Coronary artery (tissue), 2 donors: Measurements from ENCODE around the gene ERGIC1.
A peak's percentile ranks its signal among the peaks of the same experiment; 100 is the strongest.
"Not testable (repeated sequence)": the region's sequence is repeated elsewhere in the genome, so short reads cannot be mapped to it uniquely, and the experiment has no call there.

ENCODE experiments used
- DNase-seq: peaks from one replicate; pipeline ENCODE4 v3.0.0-alpha.2; 2017; ENCODE audit warnings: low spot score
- H3K27ac ChIP-seq, 2 donors: fragments of 200-600 bp; sonication (generic); one replicate each; pipeline ENCODE4 v1.5.1; 2016 to 2019
- H3K4me3 ChIP-seq: fragments of 200-600 bp; sonication (generic); 2 replicates; pipeline ENCODE4 v1.5.1; 2016; ENCODE audit warnings: mild to moderate bottlenecking, moderate library complexity
- TF ChIP-seq, protein P1 (sequence below): fragments of 200-600 bp; sonication (generic); IDR thresholded peaks from one replicate; pipeline ENCODE4 v1.5.1; 2019; ENCODE audit warnings: antibody characterized with exemption

The ERGIC1 gene

DNA sequence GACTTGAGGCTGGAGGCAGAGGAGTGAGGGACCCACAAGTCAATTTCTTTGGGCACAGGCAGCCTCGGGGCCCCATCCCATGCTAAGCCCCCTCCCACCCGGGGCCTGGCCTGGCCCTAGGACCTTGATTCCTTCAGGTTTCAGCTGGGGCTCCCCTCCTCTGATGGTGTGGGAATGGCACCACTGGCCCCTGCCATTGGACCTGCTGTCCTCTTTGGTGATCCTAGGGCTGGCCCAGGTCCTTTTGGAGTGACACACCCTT, 10.5 kb downstream of the ERGIC1 start:
- no peak overlapping the region for H3K4me3 ChIP-seq
- no peak for DNase-seq
- TF ChIP-seq, protein P1, sequence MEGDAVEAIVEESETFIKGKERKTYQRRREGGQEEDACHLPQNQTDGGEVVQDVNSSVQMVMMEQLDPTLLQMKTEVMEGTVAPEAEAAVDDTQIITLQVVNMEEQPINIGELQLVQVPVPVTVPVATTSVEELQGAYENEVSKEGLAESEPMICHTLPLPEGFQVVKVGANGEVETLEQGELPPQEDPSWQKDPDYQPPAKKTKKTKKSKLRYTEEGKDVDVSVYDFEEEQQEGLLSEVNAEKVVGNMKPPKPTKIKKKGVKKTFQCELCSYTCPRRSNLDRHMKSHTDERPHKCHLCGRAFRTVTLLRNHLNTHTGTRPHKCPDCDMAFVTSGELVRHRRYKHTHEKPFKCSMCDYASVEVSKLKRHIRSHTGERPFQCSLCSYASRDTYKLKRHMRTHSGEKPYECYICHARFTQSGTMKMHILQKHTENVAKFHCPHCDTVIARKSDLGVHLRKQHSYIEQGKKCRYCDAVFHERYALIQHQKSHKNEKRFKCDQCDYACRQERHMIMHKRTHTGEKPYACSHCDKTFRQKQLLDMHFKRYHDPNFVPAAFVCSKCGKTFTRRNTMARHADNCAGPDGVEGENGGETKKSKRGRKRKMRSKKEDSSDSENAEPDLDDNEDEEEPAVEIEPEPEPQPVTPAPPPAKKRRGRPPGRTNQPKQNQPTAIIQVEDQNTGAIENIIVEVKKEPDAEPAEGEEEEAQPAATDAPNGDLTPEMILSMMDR, result no peak
- H3K27ac ChIP-seq, result no peak overlapping the region

DNA sequence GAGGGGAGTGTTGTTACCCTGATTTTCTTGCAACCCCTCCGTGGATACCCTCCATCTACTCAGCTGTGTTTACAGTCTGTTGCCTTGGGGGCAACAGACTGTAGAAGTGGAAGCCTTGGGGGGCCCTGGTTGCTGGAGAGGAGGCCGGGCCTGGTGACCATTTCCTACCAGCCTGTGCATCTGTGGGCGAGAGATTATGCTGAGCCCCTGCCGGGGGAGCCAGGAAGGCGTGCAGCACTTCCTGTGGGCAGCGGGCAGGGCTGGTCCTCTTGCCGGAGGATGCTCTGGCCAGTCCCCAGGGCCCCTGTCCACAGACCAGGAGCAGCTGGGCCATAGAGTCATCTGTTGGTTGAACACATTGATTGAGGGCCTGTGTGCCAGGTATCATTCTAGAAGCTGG, 11.1 kb downstream of the ERGIC1 start:
- TF ChIP-seq, protein P1, result no peak
- Histone ChIP-seq H3K4me3 (no peak overlapping the region), H3K27ac (no peak overlapping the region)
- DNase-seq, result no peak

DNA sequence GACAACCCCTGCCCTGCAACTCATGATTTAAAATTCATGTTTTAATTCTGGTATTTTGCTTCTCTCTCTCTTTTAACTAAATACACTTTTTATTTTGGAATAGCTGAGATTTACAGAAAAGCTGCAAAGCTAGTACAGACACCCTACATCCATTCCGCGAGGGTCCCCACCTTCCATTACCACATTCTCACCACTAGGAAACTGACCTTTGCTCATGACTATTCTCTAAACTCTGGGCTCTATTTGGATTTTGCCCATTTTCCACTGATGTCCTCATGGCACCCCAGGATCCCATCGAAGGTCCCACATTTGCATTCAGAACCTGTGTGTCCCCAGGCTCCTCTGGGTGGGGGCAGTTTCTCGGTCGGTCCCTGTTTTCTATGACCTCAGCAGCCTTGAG, 11.5 kb downstream of the ERGIC1 start:
- DNase-seq, result no peak
- no peak overlapping the region for H3K27ac ChIP-seq
- TF ChIP-seq, protein P1, result no peak
- H3K4me3 ChIP-seq, result no peak overlapping the region

DNA sequence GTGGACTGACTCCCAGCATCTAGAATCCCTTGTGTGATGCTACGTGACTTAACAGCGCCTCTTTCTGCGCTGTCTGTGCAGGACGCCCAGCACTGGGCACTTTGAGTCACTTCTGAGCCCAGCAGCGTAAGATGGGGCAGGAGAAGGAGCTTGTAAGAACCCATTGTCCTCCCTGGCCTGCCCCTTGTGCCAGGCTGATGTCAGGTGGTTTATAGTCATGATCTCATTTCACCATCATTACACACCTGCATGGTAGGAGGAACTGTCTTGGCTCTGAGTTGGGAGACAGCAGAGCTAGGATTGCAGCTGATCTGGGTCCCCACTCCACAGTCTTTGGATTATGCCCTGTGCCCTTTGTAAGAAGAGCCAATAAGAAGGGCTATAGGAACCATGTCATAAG, 12.2 kb downstream of the ERGIC1 start:
- DNase-seq, result no peak
- Histone ChIP-seq H3K27ac (no peak overlapping the region), H3K4me3 (no peak overlapping the region)
- TF ChIP-seq, protein P1, result no peak

DNA sequence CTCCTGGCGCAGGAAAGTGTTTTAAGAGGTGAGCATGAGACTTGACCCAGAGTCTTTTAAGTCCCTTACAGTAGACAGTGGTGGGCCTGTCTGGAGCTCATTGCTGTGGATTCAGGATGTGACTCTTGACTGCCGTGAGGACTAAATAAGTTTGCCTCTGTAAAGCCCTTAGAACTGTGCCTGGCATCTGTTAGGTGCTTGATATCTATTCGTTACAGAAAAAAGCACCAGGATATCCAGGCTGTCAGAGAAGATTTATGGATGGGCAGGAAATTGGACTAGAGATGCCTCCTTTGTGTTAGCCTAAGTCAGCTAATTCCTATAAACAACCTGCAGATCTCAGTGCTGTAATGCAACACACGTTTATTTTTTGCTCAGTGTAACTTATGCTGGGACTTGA, 12.6 kb downstream of the ERGIC1 start:
- H3K27ac ChIP-seq, result no peak overlapping the region
- DNase-seq, result no peak
- TF ChIP-seq, protein P1, result no peak
- H3K4me3 ChIP-seq, result no peak overlapping the region

DNA sequence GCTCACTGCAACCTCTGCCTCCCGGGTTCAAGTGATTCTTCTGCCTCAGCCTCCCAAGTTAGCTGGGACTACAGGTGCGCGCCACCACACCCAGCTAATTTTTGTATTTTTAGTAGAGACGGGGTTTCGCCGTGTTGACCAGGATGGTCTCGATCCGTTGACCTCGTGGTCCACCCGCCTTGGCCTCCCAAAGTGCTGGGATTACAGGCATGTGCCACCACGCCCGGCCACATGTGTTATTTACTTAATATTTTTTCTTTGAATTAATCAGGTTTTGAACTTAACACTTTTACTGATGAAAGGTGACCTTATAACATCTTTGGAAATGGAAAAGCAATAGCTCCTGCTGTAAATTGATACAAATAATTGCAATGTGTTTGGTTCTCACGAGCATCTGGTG, 13.5 kb downstream of the ERGIC1 start:
- not testable (repeated sequence) for DNase-seq, H3K4me3 ChIP-seq, H3K27ac ChIP-seq

DNA sequence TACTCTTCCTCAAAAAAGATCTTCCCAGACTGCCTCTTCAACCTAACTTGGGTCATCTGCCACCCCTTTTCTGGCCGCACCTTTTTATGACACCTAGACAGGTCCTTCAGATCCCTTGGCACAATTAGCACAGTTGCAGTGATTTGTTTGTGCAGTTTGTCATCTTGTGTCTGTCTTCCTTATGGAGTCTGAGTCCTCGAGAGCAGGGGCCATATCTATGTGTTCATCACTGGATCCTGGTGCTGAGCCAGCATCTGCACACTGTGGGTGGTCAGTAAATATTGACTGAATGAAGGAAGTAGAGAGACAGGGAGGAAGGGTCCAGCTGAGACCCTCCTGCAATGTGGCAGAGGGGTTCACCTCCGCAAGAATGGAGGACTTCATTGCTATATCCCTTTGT, 14.4 kb downstream of the ERGIC1 start:
- TF ChIP-seq, protein P1, result no peak
- H3K4me3 ChIP-seq, result no peak overlapping the region
- H3K27ac ChIP-seq, result peak overlapping the region in 1 of 2 donors; percentile 1
- no peak for DNase-seq
